HS-27A (cell line): Measurements from ENCODE around the gene ARHGAP18.

Experiments used
- DNase-seq: peaks from one replicate; pipeline ENCODE4 v3.0.0-alpha.2; 2012; ENCODE audit warnings: low read depth, missing footprints

The ARHGAP18 gene

DNA sequence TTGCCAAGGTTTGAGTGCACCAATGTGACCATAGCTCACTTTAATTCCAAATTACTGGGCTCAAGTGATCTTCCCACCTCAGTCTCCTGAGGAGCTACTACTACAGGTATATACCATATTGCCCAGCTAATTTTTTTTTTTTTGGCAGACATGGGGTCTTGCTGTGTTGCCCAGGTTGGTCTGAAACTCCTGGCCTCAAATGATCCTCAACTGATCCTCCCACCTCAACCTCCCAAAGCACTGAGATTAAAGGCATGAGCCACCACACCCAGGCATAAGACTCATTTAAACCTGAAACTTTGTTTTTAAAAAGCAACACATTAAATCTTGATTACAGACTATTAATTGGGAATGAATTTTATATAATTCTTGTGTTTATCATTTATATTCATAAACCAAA is 67.7 kb downstream of the ARHGAP18 start:
- DNase-seq: no peak

DNA sequence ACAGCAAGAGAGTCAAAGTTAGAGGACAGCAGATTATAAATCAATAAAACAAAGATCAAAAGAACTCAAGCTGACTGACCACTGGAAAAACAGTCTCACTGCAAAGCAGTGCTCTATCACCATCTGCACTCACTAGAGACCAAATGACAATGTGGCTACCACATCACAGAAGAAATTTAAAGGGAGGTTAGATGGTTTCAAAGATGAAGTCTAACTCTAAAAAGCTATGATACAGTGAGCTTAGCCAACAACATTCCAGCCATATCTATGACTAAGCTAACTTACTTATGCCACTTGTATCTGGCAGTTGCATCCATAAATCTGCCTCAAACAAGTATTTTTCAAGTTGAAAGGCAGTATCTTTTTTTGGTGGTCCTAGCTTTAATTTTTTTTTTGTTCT is 68.6 kb downstream of the ARHGAP18 start:
- DNase-seq: peak; percentile 62

DNA sequence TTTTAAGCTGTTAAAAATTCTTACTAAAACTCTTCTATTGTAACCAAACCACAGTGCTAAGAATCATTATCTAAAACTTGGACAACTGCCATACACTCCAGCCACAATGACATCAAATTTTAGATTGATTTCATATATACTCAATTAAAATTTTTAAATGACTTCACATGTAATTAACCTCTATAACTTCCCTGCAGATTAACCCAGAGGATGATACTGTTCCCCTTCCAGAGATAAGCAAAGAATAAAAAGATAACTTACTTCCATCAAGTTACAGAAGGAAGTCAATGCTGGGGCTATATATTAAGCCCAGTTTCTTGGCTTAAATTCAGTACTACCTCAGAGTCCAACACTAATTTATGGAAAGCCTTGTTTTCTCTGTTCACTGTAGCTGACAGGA is 71.3 kb downstream of the ARHGAP18 start:
- no peak for DNase-seq

DNA sequence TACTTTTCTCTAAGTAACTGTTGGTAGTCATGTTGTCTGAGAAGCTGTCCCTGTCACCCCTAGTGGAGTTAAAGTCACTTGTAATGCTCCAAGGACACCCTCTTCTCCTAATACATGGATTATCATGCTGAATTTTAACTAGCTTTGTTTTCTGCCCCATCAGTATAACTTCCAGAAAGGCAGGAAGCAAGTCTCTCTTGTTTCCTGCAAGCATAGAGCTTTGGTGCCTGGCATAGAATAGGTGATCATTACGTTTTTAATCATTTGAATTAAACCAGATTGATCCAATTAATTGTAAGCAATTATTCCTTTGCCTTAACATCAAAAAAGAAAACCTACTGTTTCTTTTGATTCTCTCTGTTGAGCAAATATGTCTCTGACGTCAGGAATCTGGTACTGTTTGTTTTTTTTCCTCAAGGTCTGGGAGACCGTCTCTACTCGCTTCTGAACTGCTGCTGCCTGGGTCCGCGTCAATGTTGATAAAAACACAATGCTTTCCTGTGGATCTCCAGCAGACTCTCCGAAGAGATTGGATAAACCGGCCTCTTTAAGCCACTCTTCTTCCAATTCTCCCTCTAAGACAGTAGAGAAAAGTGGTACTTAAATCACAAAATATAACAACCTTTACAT is 71.8 kb downstream of the ARHGAP18 start:
- no peak for DNase-seq

DNA sequence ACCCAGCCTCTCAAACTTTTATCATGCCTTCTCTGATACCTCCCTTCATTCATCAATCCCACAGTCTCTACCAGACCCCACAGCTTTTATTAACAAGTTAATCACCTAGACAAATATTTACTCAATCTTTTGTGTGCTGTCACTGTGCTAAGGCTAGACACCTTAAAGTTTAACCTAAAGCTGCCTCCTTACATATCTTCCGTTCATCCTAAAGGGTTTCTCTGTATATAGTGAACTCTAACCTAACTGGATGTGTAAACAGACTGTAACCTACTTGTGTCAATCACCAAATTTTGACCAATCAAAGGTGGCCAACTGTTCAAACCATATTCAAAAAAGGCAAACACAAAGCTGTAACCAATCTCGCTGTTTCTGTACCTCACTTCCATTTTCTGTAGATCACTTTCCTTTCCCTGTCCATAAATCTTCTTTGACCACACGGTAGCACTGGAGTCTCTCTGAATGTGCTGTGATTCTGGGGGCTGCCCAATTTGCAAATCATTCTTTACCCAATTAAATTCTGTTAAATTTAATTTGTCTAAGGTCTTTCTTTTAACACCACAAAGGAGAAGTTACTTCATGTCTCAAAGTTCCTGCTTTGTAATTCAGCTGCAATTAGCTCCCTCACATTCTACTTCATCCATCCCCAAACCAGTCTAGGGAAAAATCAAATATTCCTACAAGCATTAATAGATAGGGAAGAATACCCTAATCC is 72.5 kb downstream of the ARHGAP18 start:
- no peak for DNase-seq

DNA sequence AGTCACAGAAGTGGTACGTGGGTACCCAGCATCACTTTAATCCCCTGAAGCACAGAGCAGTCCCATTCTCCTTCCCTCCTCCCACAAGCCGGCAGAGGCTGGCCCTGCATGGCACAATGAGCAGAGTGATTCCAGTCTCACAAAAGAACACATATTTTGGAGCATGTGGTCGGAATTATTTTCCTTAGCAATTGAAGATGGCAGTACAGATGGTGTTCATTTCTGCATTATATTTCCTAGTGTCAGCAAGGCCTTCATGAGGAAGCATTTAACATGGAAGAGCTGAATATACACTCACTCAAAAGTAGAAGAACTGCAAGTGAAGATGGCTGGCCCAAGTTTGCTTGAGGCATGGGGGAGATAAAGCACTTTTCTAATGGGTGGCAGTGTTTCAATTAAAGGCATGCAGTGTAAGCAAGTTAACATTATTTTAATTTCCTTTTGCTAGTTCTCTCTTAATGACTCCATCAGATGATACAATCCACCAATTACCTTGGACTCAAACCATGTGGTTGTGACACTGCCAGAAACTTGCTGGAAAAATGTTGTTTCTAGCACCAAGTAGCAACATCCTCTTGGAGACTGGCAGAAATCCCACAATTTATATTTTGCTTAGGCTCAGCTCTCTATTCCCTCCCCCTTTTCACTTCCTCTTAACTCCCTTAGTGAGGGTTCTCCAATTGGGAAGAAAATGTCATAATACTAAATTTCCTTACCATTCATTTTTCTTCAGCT is 74.4 kb downstream of the ARHGAP18 start:
- no peak for DNase-seq

DNA sequence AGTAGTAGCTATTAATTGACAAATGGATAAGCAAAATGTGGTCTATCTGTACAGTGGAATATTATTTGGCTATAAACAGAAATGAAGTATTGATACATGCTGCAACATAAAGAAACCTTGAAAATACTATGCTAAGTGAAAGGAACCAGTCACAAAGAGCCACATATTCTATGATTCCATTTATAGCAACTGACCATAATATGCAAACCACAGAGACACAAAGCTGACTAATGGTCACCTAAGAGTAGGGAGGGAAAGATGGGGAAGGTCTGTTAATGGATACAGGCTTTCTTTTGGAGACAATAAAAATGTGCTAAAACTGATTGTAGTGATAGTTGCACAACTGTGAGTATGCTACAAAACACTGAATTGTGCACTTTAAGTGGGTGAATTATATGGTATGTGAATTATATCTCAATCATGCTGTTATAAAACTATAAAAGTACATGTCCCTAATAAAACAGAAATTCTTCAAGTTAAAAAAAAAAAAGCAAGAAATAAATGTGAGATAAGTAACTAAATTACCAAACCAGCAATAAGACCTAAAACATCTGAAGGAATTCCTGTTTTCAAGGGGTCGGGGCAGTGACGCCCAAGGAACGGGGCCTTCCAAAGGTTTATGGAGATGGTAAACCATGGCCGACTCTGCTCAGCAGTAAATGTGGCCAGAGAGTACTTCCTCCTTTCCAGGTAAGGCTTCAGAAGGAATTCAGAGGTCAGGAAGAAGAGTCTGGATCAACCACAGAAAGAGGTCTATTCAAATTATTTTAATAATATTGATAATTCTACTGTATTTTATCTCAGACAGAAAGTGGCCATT is 75.4 kb downstream of the ARHGAP18 start:
- no peak for DNase-seq

DNA sequence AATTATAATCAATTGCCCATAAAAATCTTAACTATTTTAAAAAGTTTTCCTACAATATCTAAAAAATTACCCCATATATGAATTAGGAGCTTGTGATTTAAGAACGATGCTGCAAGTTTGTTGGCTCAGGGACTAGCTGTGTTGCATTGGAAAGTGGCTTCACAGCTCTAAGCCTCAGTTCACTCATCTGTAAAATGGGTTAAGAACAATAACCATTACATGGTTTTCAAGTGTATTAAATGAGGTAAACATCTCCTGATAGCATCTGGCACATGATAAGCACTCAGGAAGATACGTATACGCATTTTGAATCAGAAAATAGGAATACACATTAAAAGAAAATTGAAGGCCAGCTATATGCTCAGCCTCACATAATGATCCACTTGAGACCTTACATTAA is 76.4 kb downstream of the ARHGAP18 start:
- no peak for DNase-seq

DNA sequence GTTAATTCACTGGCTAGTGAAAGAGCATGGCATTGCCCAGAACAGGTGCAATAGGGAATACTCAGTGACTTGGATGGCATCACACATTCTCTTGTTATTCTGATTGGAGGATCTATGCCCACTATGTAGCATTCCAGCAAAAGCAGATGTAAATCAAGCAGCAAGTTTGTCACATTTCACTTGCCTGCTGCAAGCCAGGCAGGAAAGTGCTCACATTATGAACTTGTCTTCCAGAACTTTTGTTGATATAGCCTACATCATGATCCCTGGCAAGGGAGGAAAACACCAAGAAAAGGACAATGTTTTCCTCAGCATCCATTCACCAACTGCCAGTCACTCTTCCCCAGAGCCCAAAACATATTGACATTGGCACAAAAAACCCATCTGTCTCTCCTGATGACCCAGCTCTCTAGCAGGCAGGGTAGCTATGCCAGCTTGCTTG is 77.8 kb downstream of the ARHGAP18 start:
- no peak for DNase-seq

DNA sequence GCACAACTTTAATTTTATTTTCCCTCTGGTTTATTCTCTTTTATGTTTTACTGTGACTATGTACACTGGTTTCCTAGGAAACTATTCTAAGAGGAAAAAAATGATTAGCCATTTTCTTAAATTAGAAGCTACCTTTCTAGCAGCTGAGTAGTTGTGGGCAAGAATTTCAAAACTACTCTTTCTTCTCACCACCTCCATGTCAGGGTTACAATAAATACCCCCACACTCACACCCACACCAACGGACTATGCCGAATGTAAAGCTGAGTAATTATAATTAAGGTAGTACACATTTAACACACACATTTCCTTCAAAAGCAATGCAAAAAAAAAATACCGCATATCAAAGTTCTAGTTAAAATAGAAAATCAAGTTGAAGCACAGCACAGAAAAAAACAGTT is 78.9 kb downstream of the ARHGAP18 start:
- no peak for DNase-seq

DNA sequence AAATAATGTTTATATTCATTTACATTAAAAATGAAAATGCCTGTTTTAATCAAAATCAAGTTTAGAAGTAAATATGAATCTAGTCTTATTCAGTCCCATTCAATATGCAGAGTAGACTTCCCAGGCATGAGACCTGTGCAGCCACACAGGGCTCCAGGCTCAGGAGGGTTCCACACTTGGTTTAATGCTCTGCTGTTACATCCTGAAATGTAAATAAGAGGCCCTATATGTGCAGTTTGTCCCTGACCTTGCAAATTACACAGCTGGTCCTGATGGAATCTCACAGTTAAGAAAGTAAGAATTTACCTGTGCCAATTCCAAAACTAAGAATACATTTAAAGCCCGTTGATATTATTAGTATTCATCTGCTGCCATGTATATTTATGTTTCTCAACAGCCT is 79.4 kb downstream of the ARHGAP18 start:
- DNase-seq: no peak

DNA sequence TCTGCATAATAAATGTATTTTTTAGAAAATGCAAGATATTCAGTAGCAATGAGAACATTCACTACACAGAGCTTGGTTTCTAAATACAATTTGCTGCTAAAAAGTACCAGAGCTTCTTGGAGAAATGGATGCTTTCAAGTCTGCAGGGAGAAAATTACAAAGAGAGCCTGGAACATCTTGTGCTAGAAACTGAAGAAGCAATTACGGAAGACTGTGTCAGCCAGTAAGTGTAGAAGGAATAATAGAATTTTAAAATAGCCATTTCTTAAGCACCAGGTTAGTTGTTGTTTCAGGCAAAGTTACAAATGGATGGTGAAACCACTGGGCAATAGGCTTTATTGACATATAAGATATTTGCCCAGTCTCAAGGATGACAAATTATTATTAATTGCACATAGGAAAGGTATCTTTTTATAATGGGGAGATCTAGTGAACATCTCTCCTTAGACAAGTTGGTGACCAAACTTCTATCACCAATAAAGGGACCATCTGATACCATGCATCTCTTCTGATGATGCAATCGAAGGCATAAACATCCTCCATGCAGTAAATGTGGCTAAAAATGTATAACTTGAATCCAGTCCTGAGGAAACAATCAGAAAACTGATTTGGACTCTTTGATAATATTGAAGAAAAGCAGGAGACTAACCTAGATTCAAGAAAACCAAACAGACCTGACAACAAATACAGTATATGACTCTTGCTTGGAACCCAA is 81.7 kb downstream of the ARHGAP18 start:
- no peak for DNase-seq

DNA sequence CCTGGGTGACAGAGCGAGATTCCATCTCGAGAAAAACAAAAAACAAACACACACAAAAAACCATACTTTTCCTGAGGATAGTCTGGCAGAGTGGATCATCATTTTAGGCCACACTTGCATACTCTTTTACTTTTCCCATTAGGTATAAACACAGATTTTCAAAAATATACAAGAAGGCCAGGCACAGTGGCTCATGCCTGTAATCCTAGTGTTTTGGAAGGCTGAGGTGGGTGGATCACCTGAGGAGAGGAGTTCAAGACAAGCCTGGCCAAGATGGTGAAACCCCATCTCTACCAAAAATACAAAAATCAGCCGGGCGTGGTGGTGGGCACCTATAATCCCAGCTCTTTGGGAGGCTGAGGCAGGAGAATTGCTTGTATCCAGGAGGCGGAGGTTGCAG is 85.5 kb downstream of the ARHGAP18 start:
- DNase-seq: no peak

DNA sequence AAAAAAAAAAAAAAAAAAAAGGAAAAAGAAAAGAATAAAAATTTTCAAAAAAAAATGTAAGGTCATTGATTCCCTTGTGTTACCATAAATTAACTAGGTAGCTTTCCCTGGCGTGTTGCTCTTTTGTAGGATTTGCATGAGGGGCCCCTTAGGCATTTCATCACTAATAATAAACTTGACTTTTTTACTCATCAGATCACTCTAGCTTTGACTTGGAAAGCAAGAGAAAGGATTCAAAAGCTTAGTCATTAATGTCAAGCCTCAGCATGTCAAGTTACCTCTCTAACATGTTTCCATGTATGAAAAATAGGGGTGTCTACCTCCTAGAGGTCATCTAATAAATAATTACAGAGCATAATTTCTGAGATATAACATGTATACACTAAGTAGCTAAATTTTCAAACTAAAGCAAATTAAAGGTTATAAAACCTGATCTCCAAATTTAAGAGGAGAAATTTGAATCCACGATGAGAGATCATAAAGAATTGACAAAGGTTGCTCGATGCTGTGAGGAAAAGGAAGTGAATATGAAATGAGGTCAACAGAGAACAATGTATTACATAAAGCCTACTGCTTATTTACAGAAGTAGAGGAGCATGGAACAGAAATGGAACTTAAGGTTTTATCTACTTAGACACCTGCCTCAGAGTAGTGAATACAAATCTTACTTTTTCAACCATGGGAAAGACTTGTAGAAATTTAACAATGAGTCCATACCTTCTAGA is 86.8 kb downstream of the ARHGAP18 start:
- DNase-seq: no peak

DNA sequence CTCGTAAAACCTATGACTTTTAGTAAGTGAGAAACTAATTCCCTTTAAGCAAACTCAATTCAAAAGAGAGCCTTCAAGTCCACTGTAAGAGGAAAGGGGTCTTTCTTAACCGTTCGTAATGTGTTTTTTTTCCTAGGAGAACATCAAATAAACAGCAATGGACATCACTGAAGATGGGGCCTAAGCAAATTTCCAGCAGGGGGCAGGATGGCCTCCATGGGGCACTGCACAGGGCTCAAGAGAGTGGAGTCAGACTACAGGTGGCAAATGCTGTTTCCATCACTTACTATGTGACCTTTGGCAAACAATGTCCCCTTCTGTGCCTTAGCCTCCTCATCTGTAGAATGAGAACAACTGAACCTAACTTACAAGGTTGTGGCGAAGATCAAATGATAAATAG is 88.7 kb downstream of the ARHGAP18 start:
- DNase-seq: no peak

DNA sequence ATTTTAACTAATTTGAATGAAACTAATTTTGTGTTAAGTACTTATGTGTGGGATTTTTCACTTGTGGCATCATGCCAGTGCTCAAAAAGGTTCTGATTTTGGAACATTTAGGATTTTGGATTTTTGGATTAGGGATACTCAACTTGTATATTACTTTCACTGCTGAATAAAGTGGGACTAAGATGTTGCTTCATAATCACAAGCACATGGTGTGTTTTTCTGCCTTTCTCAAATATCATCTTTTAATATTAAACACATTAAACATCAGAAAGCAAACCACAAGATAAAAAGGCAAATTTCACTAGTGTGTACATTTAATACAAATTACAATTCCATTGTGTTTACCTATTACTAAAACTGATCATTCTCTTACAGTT is 89.8 kb downstream of the ARHGAP18 start:
- DNase-seq: no peak

DNA sequence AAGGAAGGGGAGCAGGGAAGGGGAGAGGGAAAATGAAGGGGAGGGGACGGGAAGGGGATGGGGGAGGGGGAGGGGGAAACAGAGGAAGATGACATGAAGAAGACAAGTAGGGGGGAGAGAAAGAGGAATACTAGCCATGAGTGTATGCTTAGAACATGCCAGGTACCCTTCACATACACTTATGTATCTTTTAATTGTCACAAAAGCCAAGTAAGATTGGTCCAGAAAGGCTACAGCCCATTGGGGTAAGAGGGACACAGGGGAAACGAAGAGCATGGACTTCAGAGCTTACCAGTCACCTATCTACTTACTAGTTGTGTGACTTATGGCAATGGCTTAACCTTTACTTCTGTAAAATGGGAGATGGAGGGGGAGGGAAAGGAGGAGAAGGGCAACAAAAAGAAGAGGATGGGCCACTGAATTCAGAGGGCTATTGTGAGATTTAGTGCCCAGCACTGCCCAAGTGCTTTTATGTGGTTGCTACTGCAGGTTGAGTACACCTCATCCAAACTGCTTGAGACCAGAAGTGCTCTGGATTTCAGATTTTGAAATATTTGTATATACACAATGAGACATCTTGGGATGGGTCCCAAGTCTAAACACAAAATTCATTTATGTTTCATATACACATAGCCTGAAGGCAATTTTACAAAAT is 90.3 kb downstream of the ARHGAP18 start:
- DNase-seq: no peak

DNA sequence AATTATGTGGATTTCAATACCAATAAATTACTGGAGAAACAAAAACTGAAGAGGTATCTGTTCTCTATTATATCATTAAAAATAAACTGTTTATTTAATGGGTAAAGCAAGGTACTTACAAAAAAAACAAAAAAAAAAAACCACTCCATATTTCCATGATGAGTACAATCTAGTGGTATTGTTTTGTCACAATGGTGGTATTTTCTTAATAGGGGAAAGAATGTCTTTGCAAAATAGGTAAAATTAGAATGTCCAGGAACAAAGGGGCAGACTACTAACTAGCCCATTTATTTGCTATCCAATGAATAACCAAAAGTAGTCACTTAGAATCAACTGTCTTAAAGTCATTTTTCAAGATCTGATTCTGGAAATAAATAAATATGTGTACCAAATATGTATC is 92.0 kb downstream of the ARHGAP18 start:
- DNase-seq: no peak

DNA sequence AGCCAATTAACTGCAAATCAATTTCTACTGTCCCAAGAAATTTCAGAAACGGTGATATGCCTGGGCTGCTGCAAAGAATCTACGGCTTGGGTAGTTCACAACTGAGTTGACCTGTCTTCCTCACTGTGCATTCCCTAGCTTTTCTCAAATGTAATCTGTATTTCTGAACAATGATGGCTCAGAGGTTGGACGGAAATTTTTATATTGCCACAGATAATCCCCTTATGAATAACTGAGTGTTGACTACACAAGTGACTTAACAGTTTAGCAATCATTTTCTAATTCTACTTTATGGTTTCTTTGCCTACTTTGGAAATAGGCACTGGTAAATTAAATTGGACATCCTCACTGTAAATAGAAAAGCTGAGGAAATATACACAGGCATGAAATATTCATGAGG is 94.5 kb downstream of the ARHGAP18 start:
- DNase-seq: no peak

DNA sequence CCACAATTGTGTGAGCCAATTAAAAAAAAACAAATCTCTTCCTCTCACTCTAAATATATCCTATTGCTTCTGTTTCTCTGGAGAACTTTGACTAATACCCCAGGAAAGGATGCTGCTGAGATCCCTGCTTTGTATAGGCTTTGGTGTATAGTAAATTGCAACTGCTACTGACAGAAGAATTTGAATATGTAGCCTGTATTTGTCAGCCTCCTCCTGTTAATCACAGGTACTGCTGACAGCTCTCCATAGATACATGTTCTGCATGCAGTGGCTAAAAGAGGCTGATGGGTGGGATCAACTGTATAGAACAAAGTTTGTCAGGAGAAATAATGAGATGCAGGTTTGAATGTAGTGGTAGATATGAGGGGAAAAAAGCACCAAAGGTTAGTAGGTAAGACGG is 95.0 kb downstream of the ARHGAP18 start:
- no peak for DNase-seq

DNA sequence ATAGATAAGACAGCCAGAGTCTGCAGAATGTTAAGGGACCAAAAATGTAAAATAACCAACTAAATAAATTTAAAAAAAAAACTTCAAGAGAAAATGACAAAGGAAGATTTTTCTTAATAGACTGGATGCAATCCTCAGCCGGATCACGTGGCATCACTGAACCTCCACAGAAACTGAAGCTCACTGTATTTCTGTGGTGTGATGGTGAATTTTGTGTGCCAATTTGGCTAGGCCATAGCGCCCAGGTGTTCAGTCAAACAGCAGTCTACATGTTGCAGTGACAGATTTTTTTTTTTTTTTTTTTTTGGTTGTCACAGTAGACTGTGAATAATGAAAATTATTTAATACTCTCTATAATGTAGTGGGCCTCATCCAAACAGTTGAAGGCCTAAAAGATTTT is 95.5 kb downstream of the ARHGAP18 start:
- DNase-seq: no peak
